GM20000 (cell line): Measurements from ENCODE around the gene CAPS.

ENCODE experiments used
- DNase-seq: peaks from one replicate; pipeline ENCODE4 v3.0.0; 2012; ENCODE audit warnings: low spot score
- TF ChIP-seq, protein P1 (sequence below): IDR thresholded peaks from 2 replicates; pipeline ENCODE4 v1.5.1; 2012; ENCODE audit warnings: mild to moderate bottlenecking, control low read depth; ENCODE audit errors: extremely low read depth, missing control alignments

CAPS gene

DNA sequence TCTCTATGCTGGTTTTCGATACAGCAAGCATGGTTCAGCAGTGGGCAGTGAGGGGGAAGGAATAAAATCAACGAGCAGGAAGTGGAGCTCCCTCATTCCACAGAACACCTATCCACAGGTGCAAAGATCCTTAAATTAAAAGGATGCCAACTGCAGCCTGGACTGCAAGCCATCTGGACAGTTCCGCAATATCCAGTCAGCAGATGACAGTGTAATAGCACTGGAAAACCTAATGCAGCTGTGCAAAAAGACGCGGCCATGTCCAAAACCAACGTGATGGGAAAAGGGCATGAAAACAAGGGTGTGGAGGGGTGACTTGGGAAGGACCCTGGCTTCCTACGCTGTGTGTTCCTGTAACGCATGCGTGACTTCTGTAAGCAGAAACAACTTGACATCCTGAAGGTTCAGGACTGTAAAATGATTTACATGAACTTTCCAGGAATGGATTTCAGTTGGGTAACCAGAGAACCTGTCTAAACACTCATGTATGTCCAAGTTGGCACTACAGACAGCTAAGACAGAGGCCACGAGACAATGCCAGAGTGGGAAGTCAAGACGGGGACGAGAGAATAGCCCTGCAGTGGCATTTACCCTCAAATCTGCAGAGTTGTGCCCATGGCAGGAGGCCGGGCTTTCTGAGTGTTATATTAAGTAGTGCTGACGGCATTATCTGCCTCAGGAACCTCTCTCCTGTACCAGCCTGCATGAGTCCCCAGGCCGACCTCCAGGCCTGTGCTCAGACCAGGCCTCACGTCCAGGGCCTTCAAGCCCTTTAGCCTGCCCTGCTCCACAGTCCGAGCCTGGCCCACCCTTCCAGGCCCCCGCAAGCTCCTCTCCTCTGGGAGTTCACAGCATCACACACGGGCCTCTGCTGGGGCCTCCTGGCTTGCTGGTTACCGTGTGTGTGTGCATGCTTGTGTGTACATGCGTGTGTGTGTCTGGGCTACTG is 26.5 kb downstream of the CAPS start:
- TF ChIP-seq, protein P1, sequence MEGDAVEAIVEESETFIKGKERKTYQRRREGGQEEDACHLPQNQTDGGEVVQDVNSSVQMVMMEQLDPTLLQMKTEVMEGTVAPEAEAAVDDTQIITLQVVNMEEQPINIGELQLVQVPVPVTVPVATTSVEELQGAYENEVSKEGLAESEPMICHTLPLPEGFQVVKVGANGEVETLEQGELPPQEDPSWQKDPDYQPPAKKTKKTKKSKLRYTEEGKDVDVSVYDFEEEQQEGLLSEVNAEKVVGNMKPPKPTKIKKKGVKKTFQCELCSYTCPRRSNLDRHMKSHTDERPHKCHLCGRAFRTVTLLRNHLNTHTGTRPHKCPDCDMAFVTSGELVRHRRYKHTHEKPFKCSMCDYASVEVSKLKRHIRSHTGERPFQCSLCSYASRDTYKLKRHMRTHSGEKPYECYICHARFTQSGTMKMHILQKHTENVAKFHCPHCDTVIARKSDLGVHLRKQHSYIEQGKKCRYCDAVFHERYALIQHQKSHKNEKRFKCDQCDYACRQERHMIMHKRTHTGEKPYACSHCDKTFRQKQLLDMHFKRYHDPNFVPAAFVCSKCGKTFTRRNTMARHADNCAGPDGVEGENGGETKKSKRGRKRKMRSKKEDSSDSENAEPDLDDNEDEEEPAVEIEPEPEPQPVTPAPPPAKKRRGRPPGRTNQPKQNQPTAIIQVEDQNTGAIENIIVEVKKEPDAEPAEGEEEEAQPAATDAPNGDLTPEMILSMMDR = no peak
- no peak for DNase-seq

DNA sequence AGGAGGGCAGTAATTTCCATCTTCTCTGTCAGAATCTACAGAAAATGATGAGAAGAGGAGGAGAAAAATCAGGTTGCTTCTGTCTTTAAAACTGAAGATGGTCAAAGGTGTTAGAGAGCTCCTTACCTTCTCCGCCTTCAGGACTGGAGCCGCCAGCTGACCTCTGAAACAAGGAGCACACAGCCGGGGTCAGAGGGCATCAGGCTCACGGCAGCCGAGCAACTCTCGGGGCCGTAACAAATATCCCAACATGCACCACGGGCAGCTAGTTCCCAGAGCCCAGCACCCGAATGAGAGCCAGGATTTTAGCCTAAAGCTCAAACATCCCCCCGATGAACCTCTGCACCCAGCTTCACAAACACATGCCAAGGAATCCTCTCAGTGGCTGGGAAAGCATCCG is 27.6 kb downstream of the CAPS start:
- DNase-seq = no peak
- TF ChIP-seq, protein P1 = no peak

DNA sequence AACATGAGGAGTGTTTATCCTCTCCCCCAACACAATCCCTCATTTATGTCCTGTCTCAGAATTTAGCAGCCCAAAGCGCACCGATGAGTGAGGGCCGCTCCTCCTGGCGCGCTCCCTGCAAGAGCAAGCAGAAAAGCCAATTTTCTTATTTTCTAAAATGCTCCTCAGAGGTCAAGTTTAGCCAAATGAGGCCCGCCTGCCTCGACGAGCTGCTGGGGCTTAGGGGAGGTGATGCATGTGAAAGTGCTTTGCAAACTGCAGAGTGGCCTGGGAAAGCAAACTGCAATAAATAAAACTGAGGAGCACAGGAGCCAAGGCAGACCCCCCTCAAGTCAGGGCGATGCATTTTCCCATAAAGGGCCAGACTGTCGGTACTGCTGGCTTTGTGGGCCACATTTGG is 29.0 kb downstream of the CAPS start:
- TF ChIP-seq, protein P1 = no peak
- no peak for DNase-seq

DNA sequence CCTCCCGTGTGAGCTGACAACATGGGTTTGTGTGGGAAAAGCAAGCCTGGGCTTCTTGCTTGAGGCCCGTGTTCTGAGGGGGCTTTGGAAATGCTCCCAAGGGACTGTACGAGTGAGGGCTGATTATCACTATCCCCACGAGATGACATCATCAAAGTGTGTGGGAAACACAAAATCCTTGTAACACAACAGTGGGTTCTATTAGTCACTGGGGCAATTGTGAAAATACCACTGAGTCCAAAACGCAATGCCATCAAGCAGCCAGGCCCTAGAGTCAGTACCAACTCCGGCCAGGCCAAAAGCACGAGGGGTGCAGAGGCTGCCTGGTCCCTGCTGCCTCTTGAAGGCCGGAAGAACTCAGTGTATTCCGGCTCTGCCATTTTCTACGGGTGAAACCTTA is 29.6 kb downstream of the CAPS start:
- TF ChIP-seq, protein P1 = no peak
- DNase-seq = no peak

DNA sequence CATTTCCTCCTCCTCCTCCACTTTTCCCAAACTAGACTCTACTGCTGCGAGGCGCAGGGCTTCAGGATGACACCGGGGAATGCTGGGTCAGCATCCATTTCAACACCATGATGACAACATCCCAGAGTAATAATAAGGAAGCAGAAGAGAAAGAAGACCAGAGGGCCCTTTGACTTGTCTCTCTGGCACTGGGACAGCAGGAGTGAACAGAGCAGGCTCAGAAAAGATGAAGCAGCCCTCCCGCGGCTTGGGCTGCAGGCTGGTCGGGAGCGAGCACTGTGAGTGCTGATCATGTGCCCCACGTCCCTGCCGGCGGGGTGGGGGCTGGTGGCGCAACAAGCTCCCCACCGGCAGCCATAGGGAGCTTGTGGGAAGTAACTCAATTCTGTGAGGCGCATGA is 33.4 kb downstream of the CAPS start:
- TF ChIP-seq, protein P1 = no peak
- no peak for DNase-seq

DNA sequence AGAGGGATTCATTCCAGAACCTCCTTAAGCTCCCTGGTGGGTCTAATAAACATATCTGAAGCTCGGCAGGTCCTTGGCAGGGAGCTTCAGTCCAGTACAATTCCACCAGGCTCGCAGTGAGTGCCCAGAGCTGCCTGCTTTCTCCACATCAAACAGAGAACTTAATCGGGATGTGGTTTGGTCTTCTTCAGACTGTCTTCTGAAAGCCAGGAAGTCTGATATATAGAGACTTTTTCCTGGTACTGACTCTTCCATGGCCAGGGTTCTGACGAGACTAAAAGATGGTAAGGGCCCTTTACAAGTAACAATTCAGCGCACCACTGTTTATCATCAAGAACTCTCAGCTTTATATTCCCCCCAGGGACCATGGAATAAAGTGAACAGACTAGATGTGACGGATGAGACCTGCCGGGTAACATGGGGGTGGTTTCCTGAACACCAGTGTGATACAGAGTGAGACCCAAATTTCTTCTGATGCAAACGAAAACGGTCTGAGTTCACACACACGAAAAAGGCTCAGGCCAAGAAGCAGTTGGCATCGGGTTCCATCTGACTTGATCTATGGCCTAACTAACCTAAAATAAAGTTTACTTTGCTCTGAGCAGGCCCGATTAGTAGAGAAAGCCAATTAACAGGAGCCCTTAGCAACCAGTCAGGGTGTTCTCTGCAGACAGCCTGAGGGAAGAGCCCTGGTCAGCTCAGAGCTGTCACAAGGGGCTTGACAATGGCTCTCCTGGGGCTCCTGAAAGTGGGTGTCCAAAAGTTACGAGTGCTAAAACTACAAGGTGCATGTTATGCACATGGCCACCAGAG is 34.9 kb downstream of the CAPS start:
- TF ChIP-seq, protein P1 = no peak
- DNase-seq = no peak

DNA sequence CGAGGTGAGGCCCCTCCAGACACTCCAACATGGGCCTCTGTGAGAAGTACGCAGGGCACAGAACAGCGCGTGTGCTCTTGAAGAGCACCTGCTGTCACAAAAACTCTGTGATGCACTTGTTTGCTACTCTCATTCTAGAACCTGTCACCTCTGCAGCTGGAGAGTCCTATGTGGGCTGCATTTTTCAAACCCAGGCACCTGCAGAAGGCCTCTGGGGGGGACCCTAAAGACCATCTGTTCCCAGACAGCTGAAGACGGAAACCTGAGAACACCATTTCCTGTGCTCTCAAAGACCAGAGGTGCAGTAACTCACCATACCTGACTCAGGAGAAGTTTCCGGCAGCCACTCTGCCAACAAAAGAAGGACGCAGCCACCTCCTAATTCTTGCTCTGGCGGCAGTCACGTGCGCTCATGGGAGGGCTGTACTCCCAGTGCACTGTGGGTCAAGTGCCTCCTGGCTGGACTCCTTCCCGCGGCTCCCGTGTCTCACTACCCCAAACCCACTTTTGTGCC is 35.8 kb downstream of the CAPS start:
- TF ChIP-seq, protein P1 = no peak
- DNase-seq = no peak
